Measurements from ENCODE around the gene TENM4.

The TENM4 gene

DNA sequence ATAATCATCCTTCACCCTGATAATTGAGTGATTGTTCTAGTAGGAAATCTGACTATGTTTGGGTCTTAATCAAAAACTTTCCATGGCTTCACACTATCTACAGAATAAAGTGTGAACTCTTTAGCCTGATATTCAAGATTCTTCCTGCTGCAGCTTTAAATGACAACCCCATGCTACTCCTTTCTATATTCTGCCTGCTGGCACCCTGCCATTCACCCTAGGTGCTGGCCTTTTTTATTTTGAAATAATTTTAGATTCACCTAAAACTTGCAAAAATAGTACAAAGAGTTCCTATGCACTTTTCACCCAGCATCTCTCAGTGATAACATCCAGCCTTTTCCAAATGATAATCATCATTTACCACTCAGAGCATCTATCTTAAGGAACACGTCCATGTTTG is 502.8 kb downstream of the TENM4 start:
- Histone ChIP-seq H3K27ac (ENCODE audit: low read depth, low read length) (no peak overlapping the region), H4K20me1 (ENCODE audit: control insufficient read depth, insufficient read depth, low read depth, low read length) (no peaks in the 10 kb centered on the region), H3K36me3 (ENCODE audit: control insufficient read depth, low read length) (no peaks in the 10 kb centered on the region), H3F3A (ENCODE audit: control insufficient read depth, insufficient read depth) (no peaks in the 10 kb centered on the region), H3K4me3 (ENCODE audit: low read length) (no peak overlapping the region), H3K79me2 (ENCODE audit: control insufficient read depth, low read length) (no peaks in the 10 kb centered on the region), H3K4me1 (ENCODE audit: control insufficient read depth, low read length) (no peaks in the 10 kb centered on the region), H3K9me2 (replicated peaks; ENCODE audit: control insufficient read depth, low read length) (no peaks in the 10 kb centered on the region), H3K27me3 (ENCODE audit: control insufficient read depth, low read length) (0 out of 2 replicates have a peak, but pooled peaks cover 2% of the 10 kb centered on the region), H3K9me3 (ENCODE audit: control insufficient read depth, insufficient read depth, low read length) (no peaks in the 10 kb centered on the region), H3K4me2 (ENCODE audit: low read length) (no peak overlapping the region)
- TF ChIP-seq EZH2phosphoT487 (IDR thresholded peaks at IDR 0.05; ENCODE audit: borderline replicate concordance, low read length) (no peak), CTCF (IDR thresholded peaks at IDR 0.05; ENCODE audit: low read depth, low read length, poor library complexity, severe bottlenecking) (no peak)

- Histone ChIP-seq H3K4me1 (ENCODE audit: control insufficient read depth, low read length) (no peaks in the 10 kb centered on the region), H3K27me3 (ENCODE audit: control insufficient read depth, low read length) (0 out of 2 replicates have a peak, but pooled peaks cover 2% of the 10 kb centered on the region), H3K4me2 (ENCODE audit: low read length) (no peak overlapping the region), H3K9me3 (ENCODE audit: control insufficient read depth, insufficient read depth, low read length) (no peaks in the 10 kb centered on the region), H3K27ac (ENCODE audit: low read depth, low read length) (no peak overlapping the region), H3K36me3 (ENCODE audit: control insufficient read depth, low read length) (no peaks in the 10 kb centered on the region), H3K4me3 (ENCODE audit: low read length) (no peak overlapping the region), H3K9me2 (replicated peaks; ENCODE audit: control insufficient read depth, low read length) (no peaks in the 10 kb centered on the region), H3K79me2 (ENCODE audit: control insufficient read depth, low read length) (no peaks in the 10 kb centered on the region), H3F3A (ENCODE audit: control insufficient read depth, insufficient read depth) (no peaks in the 10 kb centered on the region), H4K20me1 (ENCODE audit: control insufficient read depth, insufficient read depth, low read depth, low read length) (no peaks in the 10 kb centered on the region)
- TF ChIP-seq CTCF (IDR thresholded peaks at IDR 0.05; ENCODE audit: low read depth, low read length, poor library complexity, severe bottlenecking) (no peak), EZH2phosphoT487 (IDR thresholded peaks at IDR 0.05; ENCODE audit: borderline replicate concordance, low read length) (no peak)
Observed at GRCh38 chr11:78935398-78936068, 505.3 kb downstream of the TENM4 start.

DNA sequence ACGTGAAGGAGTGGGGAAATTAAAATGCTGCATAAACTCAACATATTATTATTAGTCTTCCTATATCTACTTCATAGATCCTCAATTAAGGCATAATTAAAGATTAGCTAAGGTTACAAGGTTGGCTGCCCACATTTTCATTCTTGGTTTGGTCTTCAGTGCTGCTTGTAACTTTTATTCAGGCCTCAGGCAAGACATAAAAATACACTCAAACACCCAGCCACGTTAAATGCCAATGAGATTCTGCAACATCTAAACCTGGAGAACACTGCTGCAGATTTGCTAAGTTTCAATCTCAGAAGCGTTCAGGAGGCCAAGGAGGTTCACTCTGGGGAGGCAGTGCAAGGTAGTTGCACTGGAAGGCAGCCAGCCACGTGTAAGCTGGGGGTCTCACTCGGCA is 507.5 kb downstream of the TENM4 start:
- Histone ChIP-seq H3F3A (ENCODE audit: control insufficient read depth, insufficient read depth) (no peaks in the 10 kb centered on the region), H3K79me2 (ENCODE audit: control insufficient read depth, low read length) (no peaks in the 10 kb centered on the region), H3K4me2 (ENCODE audit: low read length) (no peak overlapping the region), H3K36me3 (ENCODE audit: control insufficient read depth, low read length) (no peaks in the 10 kb centered on the region), H3K4me3 (ENCODE audit: low read length) (no peak overlapping the region), H3K9me2 (replicated peaks; ENCODE audit: control insufficient read depth, low read length) (no peaks in the 10 kb centered on the region), H3K27ac (ENCODE audit: low read depth, low read length) (no peak overlapping the region), H3K9me3 (ENCODE audit: control insufficient read depth, insufficient read depth, low read length) (no peaks in the 10 kb centered on the region), H3K27me3 (ENCODE audit: control insufficient read depth, low read length) (no peaks in the 10 kb centered on the region), H4K20me1 (ENCODE audit: control insufficient read depth, insufficient read depth, low read depth, low read length) (no peaks in the 10 kb centered on the region), H3K4me1 (ENCODE audit: control insufficient read depth, low read length) (no peaks in the 10 kb centered on the region)
- no peak for TF ChIP-seq CTCF (IDR thresholded peaks at IDR 0.05; ENCODE audit: low read depth, low read length, poor library complexity, severe bottlenecking)
- TF ChIP-seq EZH2phosphoT487 (IDR thresholded peaks at IDR 0.05; ENCODE audit: borderline replicate concordance, low read length): no peak

Measured in DOHH2 (cell line).